Mesenchymal stem cell (in vitro differentiated cells and primary cell): ENCODE results near the gene IL2RG.
A peak's percentile ranks its signal among the peaks of the same experiment; 100 is the strongest.

ENCODE experiments used
- DNase-seq: peaks from one replicate; pipeline ENCODE4 v3.0.0-alpha.2; 2013
- H2AFZ ChIP-seq: one replicate; pipeline ENCODE4 v1.6.1; 2013; ENCODE audit warnings: low read depth, mild to moderate bottlenecking, control low read depth, inconsistent platforms, low read length, moderate library complexity
- H2AK5ac ChIP-seq: 2 replicates; pipeline ENCODE4 v1.6.1; 2013; ENCODE audit warnings: low read length, moderate library complexity, mild to moderate bottlenecking, inconsistent platforms; ENCODE audit not compliant: severe bottlenecking
- H2BK120ac ChIP-seq: one replicate; pipeline ENCODE4 v1.6.1; 2013; ENCODE audit warnings: low read depth, mild to moderate bottlenecking, inconsistent platforms, low read length, moderate library complexity
- H2BK12ac ChIP-seq, 2 experiments: one replicate each; pipeline ENCODE4 v1.6.1; 2013; ENCODE audit warnings: inconsistent platforms in 2 of 2, low read length in 2 of 2, mild to moderate bottlenecking in 2 of 2, moderate library complexity in 2 of 2, control low read depth in 1 of 2
- H2BK15ac ChIP-seq: one replicate; pipeline ENCODE4 v1.6.1; 2013; ENCODE audit warnings: mild to moderate bottlenecking, low read depth, inconsistent platforms; ENCODE audit not compliant: poor library complexity, severe bottlenecking
- H2BK5ac ChIP-seq: 2 replicates; pipeline ENCODE4 v1.6.1; 2013; ENCODE audit warnings: low read depth, mild to moderate bottlenecking, low read length, control low read depth, inconsistent platforms; ENCODE audit not compliant: poor library complexity, severe bottlenecking
- H3K14ac ChIP-seq, 2 experiments: one replicate each; pipeline ENCODE4 v1.6.1; 2013; ENCODE audit warnings: inconsistent platforms in 2 of 2, low read length in 2 of 2, control low read depth in 1 of 2, mild to moderate bottlenecking in 1 of 2, moderate library complexity in 1 of 2
- H3K18ac ChIP-seq, 2 experiments: one replicate each; pipeline ENCODE4 v1.6.1; 2013; ENCODE audit warnings: inconsistent platforms in 2 of 2, low read length in 2 of 2, control low read depth in 1 of 2, low read depth in 1 of 2, mild to moderate bottlenecking in 1 of 2
- H3K23ac ChIP-seq, 2 experiments: one replicate each; pipeline ENCODE4 v1.6.1; 2013; ENCODE audit warnings: inconsistent platforms in 2 of 2, low read length in 2 of 2, mild to moderate bottlenecking in 2 of 2, moderate library complexity in 2 of 2, control low read depth in 1 of 2
- H3K27ac ChIP-seq: 2 replicates; pipeline ENCODE4 v1.5.1; 2013; ENCODE audit warnings: mild to moderate bottlenecking, moderate library complexity, low read length, control low read depth, inconsistent platforms; ENCODE audit not compliant: poor library complexity, severe bottlenecking
- H3K27me3 ChIP-seq, 2 experiments: 2 replicates each; pipeline versions ENCODE4 v1.6.1 to v1.7.0; 2013; ENCODE audit warnings: low read length in 2 of 2, mild to moderate bottlenecking in 2 of 2, moderate library complexity in 2 of 2, control low read depth in 1 of 2, inconsistent platforms in 1 of 2; ENCODE audit not compliant: control insufficient read depth in 1 of 2, insufficient read depth in 1 of 2
- H3K36me3 ChIP-seq, 2 experiments: 2 replicates each; pipeline versions ENCODE4 v1.6.1 to v1.7.0; 2013; ENCODE audit warnings: low read length in 2 of 2, control low read depth in 1 of 2, inconsistent platforms in 1 of 2, low read depth in 1 of 2, mild to moderate bottlenecking in 1 of 2; ENCODE audit not compliant: insufficient read depth in 2 of 2, control insufficient read depth in 1 of 2
- H3K4ac ChIP-seq, 2 experiments: one replicate each; pipeline ENCODE4 v1.6.1; 2013; ENCODE audit warnings: inconsistent platforms in 2 of 2, low read length in 2 of 2, mild to moderate bottlenecking in 2 of 2, moderate library complexity in 2 of 2, control low read depth in 1 of 2, low read depth in 1 of 2
- H3K4me1 ChIP-seq: 2 replicates; pipeline ENCODE4 v1.6.1; 2013; ENCODE audit warnings: low read depth, low read length, control low read depth; ENCODE audit not compliant: control insufficient read depth, insufficient read depth
- H3K4me2 ChIP-seq: 2 replicates; pipeline ENCODE4 v1.6.1; 2013; ENCODE audit warnings: low read length, mild to moderate bottlenecking, inconsistent platforms; ENCODE audit not compliant: poor library complexity, severe bottlenecking
- H3K4me3 ChIP-seq, 2 experiments: 2 replicates each; pipeline versions ENCODE4 v1.5.1 to v1.7.0; 2013; ENCODE audit warnings: low read length in 2 of 2, mild to moderate bottlenecking in 2 of 2, control low read depth in 1 of 2, low read depth in 1 of 2; ENCODE audit not compliant: insufficient read depth in 1 of 2
- H3K79me1 ChIP-seq: replicated peaks from 2 replicates; pipeline ENCODE4 v1.6.1; 2013; ENCODE audit warnings: mild to moderate bottlenecking, control low read depth, low read length, inconsistent platforms; ENCODE audit not compliant: poor library complexity, severe bottlenecking
- H3K9ac ChIP-seq: 2 replicates; pipeline ENCODE4 v1.7.0; 2013; ENCODE audit warnings: mild to moderate bottlenecking, low read length, moderate library complexity
- H3K9me3 ChIP-seq: 2 replicates; pipeline ENCODE4 v1.7.0; 2013; ENCODE audit warnings: mild to moderate bottlenecking, low read length; ENCODE audit not compliant: control insufficient read depth
- H4K8ac ChIP-seq: one replicate; pipeline ENCODE4 v1.6.1; 2013; ENCODE audit warnings: inconsistent platforms, mild to moderate bottlenecking, low read length, moderate library complexity
- H4K91ac ChIP-seq: one replicate; pipeline ENCODE4 v1.6.1; 2013; ENCODE audit warnings: mild to moderate bottlenecking, low read length, inconsistent platforms
- WGBS: methylation state at CpG from one replicate; pipeline ENCODE4 v1.1.7; 2013; ENCODE audit warnings: mixed read lengths; 5-methylcytosine and 5-hydroxymethylcytosine counted together

IL2RG gene

DNA sequence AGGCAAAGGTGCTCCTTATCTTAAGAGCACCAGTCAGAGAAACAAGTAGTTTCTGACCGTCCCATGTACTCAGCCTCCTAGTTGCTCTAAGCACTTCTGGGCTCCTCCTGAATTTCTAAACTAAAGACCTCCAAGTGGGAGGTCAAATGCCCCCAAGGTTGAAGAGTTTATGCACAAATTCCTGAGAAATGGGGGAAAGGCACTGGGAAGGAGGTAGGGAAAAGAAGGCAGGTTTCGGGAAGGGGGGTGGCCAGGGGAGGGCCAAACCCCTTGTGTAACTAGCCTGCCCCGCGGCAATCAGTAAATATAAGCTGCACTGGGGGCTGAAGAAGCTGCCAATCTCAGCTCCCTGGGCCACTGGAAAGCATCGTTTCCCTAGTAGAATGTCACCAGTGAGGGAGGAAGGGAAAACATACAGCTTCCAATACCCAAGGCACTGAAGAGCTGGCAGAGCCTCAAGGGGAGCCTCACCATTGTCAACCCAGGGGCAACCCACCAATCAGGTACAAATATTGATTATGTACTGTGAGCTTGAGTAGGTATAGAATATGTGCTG is 12.3 kb downstream of the IL2RG start:
- 33% methylated on average over 4 of the region's 5 CpGs for WGBS
- no peaks in the 10 kb centered on the region for H3K9me3 ChIP-seq
- no peak for DNase-seq

GRCh38 chrX:71098302-71098701 is 13.1 kb downstream of the IL2RG start:
- Histone ChIP-seq H2BK12ac (no peak overlapping the region), H3K4ac (no peak overlapping the region), H3K4me1 (peaks cover 3% of the 10 kb centered on the region), H3K4me2 (no peak overlapping the region), H2AK5ac (no peak overlapping the region), H2BK5ac (no peak overlapping the region), H4K8ac (no peak overlapping the region), H2BK15ac (no peak overlapping the region), H3K9ac (no peak overlapping the region), H3K36me3 (no peaks in the 10 kb centered on the region), H3K18ac (no peak overlapping the region), H3K27ac (no peak overlapping the region), H4K91ac (no peak overlapping the region), H3K14ac (no peak overlapping the region), H3K4me3 (no peak overlapping the region), H3K9me3 (no peaks in the 10 kb centered on the region), H2AFZ (no peak overlapping the region), H3K27me3 (peaks cover 12 to 43% of the 10 kb centered on the region in 2 experiments), H3K23ac (no peak overlapping the region), H3K79me1 (no peaks in the 10 kb centered on the region), H2BK120ac (no peak overlapping the region)
- peak; percentile 63 for DNase-seq
- 10% methylated on average over 1 of the region's 2 CpGs for WGBS

More for the DNA sequence above, 12.3 kb downstream of the IL2RG start:
- Histone ChIP-seq H3K23ac (no peak overlapping the region), H3K4me3 (no peak overlapping the region), H3K4me2 (no peak overlapping the region), H3K4ac (no peak overlapping the region), H3K14ac (no peak overlapping the region), H2AK5ac (no peak overlapping the region), H2BK120ac (no peak overlapping the region), H4K8ac (no peak overlapping the region), H3K27ac (no peak overlapping the region), H4K91ac (no peak overlapping the region), H3K79me1 (no peaks in the 10 kb centered on the region), H3K27me3 (peaks cover 12 to 48% of the 10 kb centered on the region in 2 experiments), H3K4me1 (peaks cover 6% of the 10 kb centered on the region), H3K9ac (no peak overlapping the region), H2AFZ (no peak overlapping the region), H3K18ac (no peak overlapping the region), H3K36me3 (no peaks in the 10 kb centered on the region), H2BK15ac (no peak overlapping the region), H2BK5ac (no peak overlapping the region), H2BK12ac (no peak overlapping the region)

DNA sequence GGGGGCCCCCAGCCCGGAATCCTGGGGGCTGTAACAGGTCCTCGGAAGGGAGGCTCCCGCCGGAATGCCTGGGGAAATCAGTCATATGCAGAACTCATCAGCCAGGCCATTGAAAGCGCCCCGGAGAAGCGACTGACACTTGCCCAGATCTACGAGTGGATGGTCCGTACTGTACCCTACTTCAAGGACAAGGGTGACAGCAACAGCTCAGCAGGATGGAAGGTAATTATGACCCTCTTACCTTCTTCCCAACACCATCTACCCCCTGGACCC is 14.7 kb downstream of the IL2RG start:
- peak overlapping the region; percentile 59 to 81 for H3K4me3 ChIP-seq
- H3K4ac ChIP-seq: no peak overlapping the region
- H3K27me3 ChIP-seq: peaks cover 12 to 34% of the 10 kb centered on the region in 2 experiments
- H3K9ac ChIP-seq: peak overlapping the region; percentile 60
- no peak overlapping the region for H2BK5ac ChIP-seq
- no peaks in the 10 kb centered on the region for H3K79me1 ChIP-seq
- no peak overlapping the region for H4K8ac ChIP-seq
- H2BK12ac ChIP-seq: no peak overlapping the region
- no peak overlapping the region for H4K91ac ChIP-seq
- H2AK5ac ChIP-seq: no peak overlapping the region
- H3K14ac ChIP-seq: no peak overlapping the region
- no peaks in the 10 kb centered on the region for H3K36me3 ChIP-seq
- WGBS: 3% methylated on average over 9 of the region's 9 CpGs
- H3K4me2 ChIP-seq: peak overlapping the region; percentile 95
- no peak overlapping the region for H3K23ac ChIP-seq
- H3K9me3 ChIP-seq: no peaks in the 10 kb centered on the region
- no peak overlapping the region for H2BK120ac ChIP-seq
- DNase-seq: no peak
- no peak overlapping the region for H2BK15ac ChIP-seq
- no peak overlapping the region for H3K27ac ChIP-seq
- peaks cover 3% of the 10 kb centered on the region for H3K4me1 ChIP-seq
- H2AFZ ChIP-seq: no peak overlapping the region
- no peak overlapping the region for H3K18ac ChIP-seq

DNA sequence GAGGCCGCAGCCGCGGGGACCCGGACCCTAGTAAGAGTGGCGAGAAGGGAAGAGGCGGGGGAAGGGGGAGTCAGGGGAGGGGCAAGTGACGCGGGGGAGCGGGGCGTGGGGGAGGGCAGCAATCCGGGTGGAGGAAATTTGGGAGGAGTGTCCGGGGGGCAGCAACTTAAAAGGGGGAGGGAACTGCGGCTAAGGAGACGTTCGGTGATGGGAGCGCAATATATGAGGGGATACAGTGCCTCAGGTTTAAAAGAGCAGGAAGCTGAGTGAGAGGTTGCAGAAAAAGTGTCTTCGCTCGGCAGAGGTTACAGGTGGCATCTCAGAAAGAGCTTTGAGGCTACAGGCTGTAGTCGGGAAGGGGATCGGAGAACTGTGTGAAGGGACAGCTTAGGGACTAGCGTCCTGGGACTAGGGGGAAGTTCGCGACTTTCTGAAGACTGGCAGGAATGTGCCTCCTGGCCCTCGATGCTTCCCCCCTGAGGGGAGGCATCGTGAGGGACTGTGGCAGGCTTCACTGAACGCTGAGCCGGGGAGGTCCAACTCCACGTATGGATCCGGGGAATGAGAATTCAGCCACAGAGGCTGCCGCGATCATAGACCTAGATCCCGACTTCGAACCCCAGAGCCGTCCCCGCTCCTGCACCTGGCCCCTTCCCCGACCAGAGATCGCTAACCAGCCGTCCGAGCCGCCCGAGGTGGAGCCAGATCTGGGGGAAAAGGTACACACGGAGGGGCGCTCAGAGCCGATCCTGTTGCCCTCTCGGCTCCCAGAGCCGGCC is 15.2 kb downstream of the IL2RG start:
- no peak overlapping the region for H2AK5ac ChIP-seq
- peak overlapping the region; percentile 59 to 81 for H3K4me3 ChIP-seq
- peaks cover 3% of the 10 kb centered on the region for H3K4me1 ChIP-seq
- H3K4ac ChIP-seq: no peak overlapping the region
- peaks cover 12 to 36% of the 10 kb centered on the region in 2 experiments for H3K27me3 ChIP-seq
- H3K9ac ChIP-seq: peak overlapping the region; percentile 60
- no peak overlapping the region for H3K23ac ChIP-seq
- no peaks in the 10 kb centered on the region for H3K36me3 ChIP-seq
- no peaks in the 10 kb centered on the region for H3K79me1 ChIP-seq
- 1% methylated on average over 44 of the region's 46 CpGs for WGBS
- H3K4me2 ChIP-seq: peak overlapping the region; percentile 95
- no peak overlapping the region for H3K27ac ChIP-seq
- H2BK5ac ChIP-seq: no peak overlapping the region
- no peaks in the 10 kb centered on the region for H3K9me3 ChIP-seq
- H2BK12ac ChIP-seq: no peak overlapping the region
- H3K18ac ChIP-seq: no peak overlapping the region
- H2BK120ac ChIP-seq: no peak overlapping the region
- no peak overlapping the region for H4K8ac ChIP-seq
- no peak overlapping the region for H4K91ac ChIP-seq
- H2BK15ac ChIP-seq: no peak overlapping the region
- no peak overlapping the region for H2AFZ ChIP-seq
- DNase-seq: no peak
- H3K14ac ChIP-seq: no peak overlapping the region
